ENCODE measurements around the gene PRLR.

DNA sequence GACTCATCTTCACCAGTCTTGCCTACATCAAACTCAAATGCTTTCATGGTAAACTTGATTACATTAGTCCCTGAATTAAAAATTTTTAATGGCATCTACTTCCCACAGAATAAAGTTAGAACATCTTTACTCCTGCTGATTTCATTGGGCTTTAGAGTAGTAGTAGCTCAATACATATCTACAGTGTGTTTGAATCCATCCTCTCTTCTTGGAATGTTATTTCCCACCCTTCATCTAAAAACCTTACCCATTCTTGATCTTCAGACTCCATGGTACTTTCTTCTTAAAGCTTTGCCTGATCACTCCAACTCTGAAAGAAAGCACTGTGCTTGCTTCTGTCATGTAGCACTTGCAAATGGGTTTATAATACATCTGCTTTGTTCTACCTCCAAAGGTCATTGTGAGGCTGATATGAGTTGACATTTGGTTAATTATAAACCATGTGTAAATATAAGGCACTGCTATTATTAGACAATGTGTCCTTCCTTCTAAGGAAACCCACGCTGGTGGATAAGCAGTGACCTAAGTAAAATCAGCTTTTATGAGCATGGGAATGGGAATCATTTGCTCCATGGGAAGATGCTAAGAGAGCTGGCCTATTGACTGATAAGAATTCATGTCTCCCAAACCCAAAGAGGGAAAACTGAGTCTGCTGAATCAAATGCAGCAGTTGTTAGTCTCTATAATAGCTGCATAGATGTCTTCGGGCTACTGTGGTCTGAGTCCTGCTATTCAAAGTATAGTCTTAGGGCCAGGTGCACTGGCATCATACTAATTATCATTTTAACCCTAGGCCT is 7.5 kb upstream of the PRLR start:
- TF ChIP-seq CTCF (IDR thresholded peaks at IDR 0.05) (no peak), ZFX (IDR thresholded peaks at IDR 0.05; ENCODE audit: borderline replicate concordance) (no peak)

Measured in 22Rv1 (cell line).